Left colon (tissue), 2 donors: ENCODE results near the gene NCKAP5. TPM values are rescaled to one million over a fixed set of nuclear protein-coding genes. Genes with fewer than 3 reads are reported as not detected.
A peak's percentile ranks its signal among the peaks of the same experiment; 100 is the strongest.

Experiments
- ATAC-seq: fragments of 200-7000 bp; cut with Tn5 transposase; one replicate; pipeline ENCODE4 v1.9.1; 2020; ENCODE audit warnings: mild to moderate bottlenecking, moderate library complexity
- DNase-seq, 2 donors: peaks; one replicate each; pipeline ENCODE4 v3.0.0-alpha.2; 2020
- intact Hi-C, 2 donors: fragments of 100-400 bp; cut with DNase I in 1 of 2; cut with micrococcal nuclease in 1 of 2; formaldehyde crosslinking; loops; one replicate each; pipeline versions ENCODE4 v1.11.2 to v1.14.0; 2022; cut with DNase I, micrococcal nuclease
- total RNA-seq, 2 donors: library from RNA; stranded (reverse); fragmentation: NEBNext Ultra II Directional; extraction: Animal tissue kit (Norgen Biotek cat#: 25700); gene quantifications; one replicate each; pipeline ENCODE4 v1.2.1, GENCODE V29; 2021
- donor health status: DM: no; HTN: no; CAD: no.
- donor health status: DM: yes; HTN: yes; CAD: no.

Gene NCKAP5
- total RNA-seq, 2 donors from 2014 or later, result 2.0 to 5.8 TPM

DNA sequence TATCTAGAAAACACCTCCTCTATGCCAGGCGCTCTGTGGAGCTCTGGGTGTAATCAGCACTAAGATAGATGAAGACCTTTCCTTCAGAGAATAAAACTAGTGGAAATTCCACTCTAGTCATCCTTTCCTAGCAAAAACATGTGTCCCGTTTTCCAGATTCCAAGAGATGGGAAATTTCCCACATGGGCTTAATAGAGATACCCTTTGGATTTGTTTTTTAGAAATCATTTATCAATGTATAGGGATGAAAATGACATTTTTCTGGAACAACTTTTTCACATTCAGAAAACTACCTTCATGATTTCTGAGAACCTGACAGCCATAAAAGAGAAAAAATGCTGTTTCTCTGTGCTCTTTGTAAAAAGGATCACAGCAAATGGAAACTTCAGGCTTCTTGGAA is 152.1 kb downstream of the NCKAP5 start:
- DNase-seq, result no peak
- intact Hi-C loops, result no loop called here
- no peak for ATAC-seq

GRCh38 chr2:133415210-133415876 is 152.9 kb downstream of the NCKAP5 start:
- DNase-seq, result no peak
- no peak for ATAC-seq
- intact Hi-C loops, result no loop called here

- ATAC-seq (peak; percentile 61), DNase-seq (no peak)
- intact Hi-C loops, result no loop called here
Measured at GRCh38 chr2:133414486-133415209, 153.6 kb downstream of the NCKAP5 start.

DNA sequence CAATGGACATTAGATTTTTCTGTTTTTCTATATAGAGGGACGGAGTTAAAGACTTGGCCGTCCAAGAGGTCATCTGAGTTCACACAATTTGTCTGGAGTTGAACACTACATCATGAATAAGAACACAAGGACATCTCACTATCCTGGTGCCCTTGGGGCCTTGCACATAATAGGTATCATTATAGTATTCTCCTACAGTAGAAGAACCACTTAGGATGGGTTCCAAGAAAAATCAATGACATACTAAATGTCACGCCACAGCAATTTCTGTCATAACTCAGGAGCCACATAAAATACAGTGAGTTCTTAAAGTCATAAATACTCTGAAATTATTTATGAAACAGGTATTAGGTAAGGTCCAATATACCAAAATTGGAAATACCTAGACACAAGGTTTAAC is 154.4 kb downstream of the NCKAP5 start:
- intact Hi-C loops, result no loop called here
- DNase-seq, result no peak
- ATAC-seq, result no peak

DNA sequence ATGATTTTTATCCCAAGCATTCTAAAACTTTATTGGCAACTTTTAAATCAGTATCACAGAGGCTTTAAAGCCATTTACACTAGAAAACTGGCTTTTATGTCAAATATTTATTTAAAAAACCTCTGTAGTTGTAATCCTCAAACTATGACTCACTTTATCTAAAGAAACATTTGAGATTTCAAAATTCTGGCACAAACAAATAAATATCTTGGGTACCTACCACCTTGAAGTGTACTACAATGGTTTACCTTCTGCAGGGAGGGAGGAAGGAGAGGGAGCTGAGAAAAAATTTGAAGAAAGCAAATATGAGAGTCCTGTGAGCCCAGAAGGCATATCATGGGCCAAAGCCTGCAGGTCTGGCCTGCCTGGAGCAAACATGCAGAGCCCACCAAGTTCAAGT is 155.6 kb downstream of the NCKAP5 start:
- no peak for ATAC-seq
- intact Hi-C loops, result no loop called here
- DNase-seq, result no peak

DNA sequence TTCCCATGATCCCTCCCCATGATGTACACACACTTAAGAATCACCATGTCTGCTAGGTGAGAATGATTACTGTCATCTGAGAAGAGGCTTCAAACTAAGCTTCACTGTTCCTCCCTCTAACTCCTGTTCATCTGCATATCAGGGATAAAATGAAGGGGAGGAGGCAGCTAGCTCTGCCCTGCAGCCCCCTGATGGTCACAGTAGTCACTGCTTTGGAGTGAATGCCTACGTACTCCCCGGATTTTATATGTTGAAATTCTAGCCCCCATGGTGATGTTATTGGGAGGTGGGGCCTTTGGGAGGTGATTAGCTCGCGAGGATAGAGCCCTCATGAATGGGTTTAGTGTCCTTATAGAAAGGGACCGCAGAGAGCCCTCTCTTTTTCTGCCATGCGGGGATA is 156.4 kb downstream of the NCKAP5 start:
- no peak for ATAC-seq
- DNase-seq, result no peak
- intact Hi-C loops, result no loop called here

DNA sequence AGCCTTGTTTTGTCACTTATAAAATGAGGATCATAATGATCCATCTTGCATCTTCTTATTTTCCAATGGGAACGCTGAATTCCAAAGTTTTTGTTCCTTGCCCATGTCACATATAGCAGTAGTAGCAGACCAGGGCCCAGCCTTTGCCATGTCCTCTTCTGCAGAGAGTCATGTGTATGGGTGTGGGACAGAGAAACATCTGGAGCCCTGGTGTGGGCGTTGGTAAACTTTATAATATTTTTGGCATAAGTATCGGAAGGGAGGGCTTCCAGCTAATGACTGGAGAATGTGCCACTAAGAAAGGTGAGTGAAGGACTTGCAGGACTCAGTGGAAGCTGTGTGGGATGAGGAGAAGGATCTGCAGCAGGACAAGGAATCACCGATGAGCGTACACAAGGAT is 157.2 kb downstream of the NCKAP5 start:
- ATAC-seq (no peak), DNase-seq (no peak)
- intact Hi-C loops, result no loop called here

- intact Hi-C loops, result no loop called here
- ATAC-seq (no peak), DNase-seq (no peak)
Measured at GRCh38 chr2:133409581-133410285, 158.5 kb downstream of the NCKAP5 start.

GRCh38 chr2:133408671-133409070 is 159.6 kb downstream of the NCKAP5 start:
- intact Hi-C loops, result no loop called here
- DNase-seq (no peak), ATAC-seq (no peak)

DNA sequence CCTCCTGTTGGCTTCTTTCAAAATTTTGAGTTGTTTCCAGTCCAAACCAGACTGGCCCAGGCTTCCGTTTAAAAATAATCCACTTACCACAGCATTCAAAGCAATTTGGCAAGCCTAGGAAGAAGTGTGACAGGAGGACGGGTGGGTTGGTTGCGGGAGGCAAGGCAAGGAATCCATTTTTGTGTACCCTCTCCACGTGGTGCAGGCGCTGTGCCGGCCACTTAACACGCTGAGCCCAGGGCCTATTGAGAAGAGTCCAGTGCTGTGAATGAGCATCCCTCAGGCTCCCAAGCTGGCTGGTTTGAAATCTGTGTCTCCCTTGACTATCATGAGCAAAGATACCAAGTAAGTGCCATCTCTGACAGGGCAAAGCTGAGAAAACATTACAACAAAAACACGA is 160.9 kb downstream of the NCKAP5 start:
- ATAC-seq, result no peak
- no peak for DNase-seq
- intact Hi-C loops, result no loop called here

DNA sequence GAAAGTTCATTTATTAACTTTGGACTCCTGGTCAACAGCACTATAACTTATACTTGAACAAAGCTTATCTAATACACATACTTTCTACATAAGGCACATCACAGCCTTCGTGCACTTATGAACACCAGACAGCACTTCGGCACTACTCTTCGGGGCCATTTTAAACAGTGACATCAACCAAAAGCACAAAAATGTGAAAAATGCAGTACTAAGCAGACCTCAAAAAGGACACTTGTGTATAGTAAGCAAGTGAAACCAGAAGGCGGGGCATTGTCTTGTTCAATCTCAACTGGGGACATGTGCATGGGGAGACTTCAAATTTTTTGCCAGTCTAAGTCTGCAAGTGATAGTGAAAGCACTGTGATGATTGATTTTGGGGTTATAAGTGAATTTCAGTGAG is 163.0 kb downstream of the NCKAP5 start:
- intact Hi-C loops, result no loop called here
- DNase-seq, result no peak
- ATAC-seq, result no peak

DNA sequence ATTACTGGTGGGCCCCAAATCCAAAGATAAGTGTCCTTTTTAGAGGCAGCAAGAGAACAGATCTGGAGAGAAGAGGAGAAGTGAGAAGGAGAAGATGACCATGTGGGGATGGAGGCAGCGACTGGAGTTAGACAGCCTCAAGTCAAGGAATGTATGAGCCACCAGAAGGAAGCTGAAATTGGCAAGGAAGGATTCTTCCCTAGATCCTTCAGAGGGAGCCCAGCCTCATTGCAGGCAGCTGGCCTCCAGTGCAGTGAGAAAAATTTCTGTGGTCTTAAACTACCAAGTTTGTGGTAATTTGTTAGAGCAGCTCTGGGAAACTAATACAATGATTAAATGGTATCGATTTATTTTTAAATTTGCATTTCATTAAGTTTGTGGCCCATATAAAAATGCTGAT is 167.9 kb downstream of the NCKAP5 start:
- ATAC-seq (no peak), DNase-seq (no peak)
- intact Hi-C loops, result no loop called here

DNA sequence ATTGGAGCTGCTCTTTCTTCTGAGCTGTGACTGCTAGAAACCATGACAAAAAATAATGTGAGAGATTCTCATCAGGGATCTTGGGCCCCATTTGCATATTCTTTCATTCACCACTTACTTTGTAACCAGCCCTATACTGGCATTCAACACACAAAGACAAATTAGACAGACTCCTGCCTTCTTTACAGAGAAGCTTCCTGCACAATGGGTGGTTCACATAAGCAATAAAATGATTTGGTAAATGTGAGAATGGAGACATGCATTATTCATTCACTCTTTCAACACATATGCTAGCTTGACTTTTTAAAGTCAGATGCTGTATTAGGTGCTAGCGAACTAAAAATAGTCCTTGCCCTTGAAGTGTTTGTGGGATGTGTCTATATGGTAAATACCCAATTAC is 174.4 kb downstream of the NCKAP5 start:
- no peak for ATAC-seq
- intact Hi-C loops, result no loop called here
- no peak for DNase-seq

DNA sequence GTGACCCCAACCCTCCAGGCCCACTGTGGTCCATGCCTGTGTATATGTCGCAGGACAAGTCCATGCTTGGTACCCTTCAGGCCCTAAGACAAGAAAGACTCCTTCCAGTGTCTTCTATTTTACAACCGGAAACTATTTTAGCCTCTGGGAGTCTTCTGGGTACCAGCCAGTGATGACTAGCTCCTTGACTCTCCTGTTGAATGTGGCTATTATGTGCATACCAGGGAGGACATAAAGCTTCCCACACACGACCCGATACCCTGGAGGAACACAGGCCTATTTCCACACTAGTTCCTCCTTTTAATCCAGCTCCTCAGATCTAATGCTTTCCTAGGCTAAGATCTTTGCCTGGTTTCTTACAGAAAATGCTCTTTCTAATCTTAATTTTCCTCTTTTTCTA is 178.1 kb downstream of the NCKAP5 start:
- ATAC-seq, result no peak
- intact Hi-C loops, result no loop called here
- no peak for DNase-seq

DNA sequence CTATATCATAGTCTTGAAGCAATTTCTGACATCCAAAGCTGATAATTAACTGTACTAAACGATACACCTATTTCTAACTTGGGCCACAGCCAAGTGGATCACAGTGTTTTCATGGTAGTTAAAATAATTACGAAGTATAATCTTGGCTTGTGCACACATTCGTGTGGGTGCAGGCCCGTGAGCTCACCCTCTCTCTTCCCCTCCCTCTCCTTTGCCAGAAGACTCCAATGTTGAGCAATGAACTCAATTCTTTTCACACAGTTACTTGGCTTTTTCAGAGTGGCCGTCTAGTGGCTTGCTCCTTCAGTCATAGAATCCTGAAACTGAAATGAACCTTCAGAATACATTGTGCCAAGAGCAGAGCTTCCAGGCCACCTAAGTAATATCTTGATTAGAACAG is 178.7 kb downstream of the NCKAP5 start:
- no peak for DNase-seq
- intact Hi-C loops, result no loop called here
- ATAC-seq, result peak; percentile 39

- DNase-seq (no peak), ATAC-seq (no peak)
- intact Hi-C loops, result no loop called here
Measured at GRCh38 chr2:133382566-133382965, 185.7 kb downstream of the NCKAP5 start.

- DNase-seq, result no peak
- ATAC-seq, result no peak
- intact Hi-C loops, result no loop called here
Measured at GRCh38 chr2:133380991-133381390, 187.3 kb downstream of the NCKAP5 start.

- DNase-seq (no peak), ATAC-seq (no peak)
- intact Hi-C loops, result no loop called here
Measured at GRCh38 chr2:133378928-133379549, 189.2 kb downstream of the NCKAP5 start.

GRCh38 chr2:133378386-133378785 is 189.9 kb downstream of the NCKAP5 start:
- no peak for ATAC-seq
- intact Hi-C loops, result no loop called here
- no peak for DNase-seq

DNA sequence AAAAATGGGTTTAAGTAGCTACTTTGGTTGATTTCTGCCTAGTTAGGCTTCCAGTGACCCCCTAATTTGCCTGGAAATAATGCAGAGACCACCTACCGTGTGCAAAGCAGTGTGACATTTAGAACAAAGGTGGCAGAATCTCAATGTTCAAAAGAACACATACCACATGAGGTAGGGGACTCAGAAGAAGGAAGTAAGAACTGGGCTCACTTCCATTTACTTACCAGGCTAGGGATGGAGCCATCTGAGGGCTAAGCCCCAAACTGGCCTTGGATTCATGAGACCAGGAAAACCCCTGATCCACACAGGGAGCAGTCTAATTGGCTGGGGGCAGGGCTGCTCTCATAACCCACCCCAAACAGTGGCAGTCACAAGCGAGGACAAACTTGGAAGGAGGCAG is 190.7 kb downstream of the NCKAP5 start:
- DNase-seq, result no peak
- intact Hi-C loops, result no loop called here
- ATAC-seq, result no peak
